ENCODE measurements around the gene CACNA2D3.

DNA sequence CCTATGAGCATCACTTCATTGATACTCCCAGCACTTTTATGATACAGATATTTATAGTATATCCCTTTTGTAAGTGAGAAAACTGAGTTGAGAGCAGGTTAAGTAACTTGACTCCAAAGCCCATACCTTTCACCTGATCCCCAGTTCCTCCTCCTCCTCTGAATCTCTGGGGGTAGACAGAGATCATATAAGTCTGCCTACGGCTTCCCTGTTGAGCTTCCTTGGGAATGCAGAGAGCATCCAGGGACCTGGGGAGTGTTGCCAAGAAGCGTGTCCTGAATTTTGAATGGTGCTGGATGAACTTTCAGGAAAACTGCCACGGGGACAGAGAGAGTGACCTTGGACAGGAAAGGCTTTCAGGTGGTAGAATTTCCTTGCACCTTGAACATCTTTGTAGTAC is 537.0 kb downstream of the CACNA2D3 start:
- TF ChIP-seq EZH2 (IDR thresholded peaks at IDR 0.05; ENCODE audit: insufficient read depth, poor library complexity, severe bottlenecking), result no peak
- no peak for TF ChIP-seq EZH2phosphoT487 (IDR thresholded peaks at IDR 0.05; ENCODE audit: insufficient read depth, low read depth)
